ENCODE data around the gene PCDHA4. TPM values are rescaled to one million over a fixed set of nuclear protein-coding genes. Genes with fewer than 3 reads are reported as not detected.
"Not testable (repeated sequence)": the region's sequence is repeated elsewhere in the genome, so short reads cannot be mapped to it uniquely, and the experiment has no call there.

The PCDHA4 gene
- total RNA-seq, 1 experiment from 2014 or later = 1.5 TPM

GRCh38 chr5:140849831-140850634, 43.2 kb downstream of the PCDHA4 start:
- H2AFZ ChIP-seq (ENCODE audit: low read length); H3K27ac ChIP-seq (ENCODE audit: low read length); H3K9me2 ChIP-seq (replicated peaks; ENCODE audit: low read length); ATAC-seq; H4K20me1 ChIP-seq (ENCODE audit: low read length); DNase-seq; H3K27me3 ChIP-seq (ENCODE audit: low read length); H3K4me3 ChIP-seq (ENCODE audit: low read length); POLR2A ChIA-PET (ENCODE audit: unreplicated experiment); BruUV-seq (replicated peaks); H3K79me2 ChIP-seq (ENCODE audit: low read length); H3K4me1 ChIP-seq (ENCODE audit: insufficient read depth, low read length); H3F3A ChIP-seq (ENCODE audit: low read length, unreplicated experiment); H3K9ac ChIP-seq (ENCODE audit: low read length); H3K9me3 ChIP-seq (ENCODE audit: low read length); H3K4me2 ChIP-seq (ENCODE audit: low read length); H3K36me3 ChIP-seq (ENCODE audit: low read depth, low read length); CTCF ChIA-PET: not testable (repeated sequence)
- intact Hi-C loops (cut with micrococcal nuclease) = loop anchor here (10.0 kb wide), 1 partner anchor 715 kb away; no protein-coding TSS in a partner anchor

DNA sequence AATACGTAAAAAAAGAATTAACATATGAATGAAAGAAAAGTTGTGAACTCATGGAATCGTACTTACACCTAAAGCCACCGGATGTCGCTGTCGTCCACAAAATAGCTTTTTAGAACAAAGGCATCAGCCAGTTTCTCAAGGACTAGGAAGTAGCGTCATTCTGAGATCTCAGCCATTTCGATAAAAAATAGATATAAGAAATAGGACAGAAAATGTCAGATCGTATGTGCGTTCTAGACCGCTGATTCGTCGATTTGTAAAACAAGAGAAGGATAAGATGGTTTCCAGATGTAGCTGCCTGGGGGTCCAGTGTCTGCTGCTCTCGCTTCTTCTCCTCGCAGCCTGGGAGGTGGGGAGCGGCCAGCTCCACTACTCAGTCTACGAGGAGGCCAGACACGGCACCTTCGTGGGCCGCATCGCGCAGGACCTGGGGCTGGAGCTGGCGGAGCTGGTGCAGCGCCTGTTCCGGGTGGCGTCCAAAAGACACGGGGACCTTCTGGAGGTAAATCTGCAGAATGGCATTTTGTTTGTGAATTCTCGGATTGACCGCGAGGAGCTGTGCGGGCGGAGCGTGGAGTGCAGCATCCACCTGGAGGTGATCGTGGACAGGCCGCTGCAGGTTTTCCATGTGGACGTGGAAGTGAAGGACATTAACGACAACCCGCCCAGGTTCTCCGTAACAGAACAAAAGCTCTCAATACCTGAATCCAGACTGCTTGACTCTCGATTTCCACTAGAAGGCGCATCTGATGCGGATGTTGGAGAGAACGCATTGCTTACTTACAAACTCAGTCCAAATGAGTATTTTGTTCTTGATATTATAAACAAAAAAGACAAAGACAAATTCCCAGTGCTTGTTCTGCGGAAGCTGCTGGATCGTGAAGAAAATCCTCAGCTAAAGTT, 49.2 kb downstream of the PCDHA4 start, which contains the start of gene PCDHA10:
PCDHA10 (plus strand) TSS at position 126 of the 903 bp plus-strand sequence; CDS start at position 278, 152 bp downstream.
- Histone ChIP-seq H3K27me3 (ENCODE audit: low read length) (no peaks in the 10 kb centered on the region), H3K36me3 (ENCODE audit: low read depth, low read length) (no peaks in the 10 kb centered on the region), H4K20me1 (ENCODE audit: low read length) (no peaks in the 10 kb centered on the region), H3K4me1 (ENCODE audit: insufficient read depth, low read length) (no peaks in the 10 kb centered on the region), H2AFZ (ENCODE audit: low read length) (no peak within 1 kb of the TSS), H3K4me3 (ENCODE audit: low read length) (no peak within 1 kb of the TSS), H3K27ac (ENCODE audit: low read length) (no peak within 1 kb of the TSS), H3K9ac (ENCODE audit: low read length) (no peak within 1 kb of the TSS), H3F3A (ENCODE audit: low read length, unreplicated experiment) (no peaks in the 10 kb centered on the region), H3K79me2 (ENCODE audit: low read length) (no peaks in the 10 kb centered on the region), H3K9me2 (replicated peaks; ENCODE audit: low read length) (no peaks in the 10 kb centered on the region), H3K9me3 (ENCODE audit: low read length) (no peaks in the 10 kb centered on the region), H3K4me2 (ENCODE audit: low read length) (no peak within 1 kb of the TSS)
- TF ChIP-seq EZH2 (IDR thresholded peaks at IDR 0.05; ENCODE audit: low read length, unreplicated experiment) (no peak), CTCF (conservative IDR thresholded peaks at IDR 0.05; ENCODE audit: low read depth, low read length) (peak; percentile 24; the same call in 1 of the 2 replicates), EZH2phosphoT487 (IDR thresholded peaks at IDR 0.05; ENCODE audit: borderline replicate concordance, low read length) (no peak)
- DNase-seq (no peak), ATAC-seq (no peak)
- ChIA-PET CTCF (no interaction called here), POLR2A (ENCODE audit: unreplicated experiment) (no interaction called here)
- BruUV-seq (replicated peaks) = no TSS peak
- intact Hi-C loops (cut with micrococcal nuclease) = no loop called here

- no TSS peak for BruUV-seq (replicated peaks)
- Histone ChIP-seq H2AFZ (ENCODE audit: low read length) (no peak overlapping the region), H3K9ac (ENCODE audit: low read length) (no peak overlapping the region), H3K9me2 (replicated peaks; ENCODE audit: low read length) (no peaks in the 10 kb centered on the region), H3K27me3 (ENCODE audit: low read length) (no peaks in the 10 kb centered on the region), H3K4me2 (ENCODE audit: low read length) (no peak overlapping the region), H4K20me1 (ENCODE audit: low read length) (no peaks in the 10 kb centered on the region), H3K79me2 (ENCODE audit: low read length) (no peaks in the 10 kb centered on the region), H3K9me3 (ENCODE audit: low read length) (no peaks in the 10 kb centered on the region), H3K27ac (ENCODE audit: low read length) (no peak overlapping the region), H3K4me1 (ENCODE audit: insufficient read depth, low read length) (no peaks in the 10 kb centered on the region), H3K4me3 (ENCODE audit: low read length) (no peak overlapping the region), H3F3A (ENCODE audit: low read length, unreplicated experiment) (no peaks in the 10 kb centered on the region), H3K36me3 (ENCODE audit: low read depth, low read length) (no peaks in the 10 kb centered on the region)
- no peak for ATAC-seq
- ChIA-PET CTCF (no interaction called here), POLR2A (ENCODE audit: unreplicated experiment) (no interaction called here)
- TF ChIP-seq EZH2phosphoT487 (IDR thresholded peaks at IDR 0.05; ENCODE audit: borderline replicate concordance, low read length) = no peak
- TF ChIP-seq EZH2 (IDR thresholded peaks at IDR 0.05; ENCODE audit: low read length, unreplicated experiment) = no peak
- TF ChIP-seq CTCF (conservative IDR thresholded peaks at IDR 0.05; ENCODE audit: low read depth, low read length) = no peak
- intact Hi-C loops (cut with micrococcal nuclease) = no loop called here
- no peak for DNase-seq
Measured at GRCh38 chr5:140857177-140857986, 50.5 kb downstream of the PCDHA4 start.

All from PC-3 (cell line).